Breast epithelium (tissue), 3 donors: ENCODE data around the gene TRPM8.

ENCODE experiments used
- CTCF ChIP-seq, 3 donors: fragments of 450-650 bp; IDR thresholded peaks; one replicate each; pipeline ENCODE4 v1.5.1; 2016 to 2017; ENCODE audit warnings: antibody characterized with exemption in 3 of 3, mild to moderate bottlenecking in 3 of 3, moderate library complexity in 3 of 3
- POLR2A ChIP-seq: fragments of 450-650 bp; IDR thresholded peaks from one replicate; pipeline ENCODE4 v1.6.1; 2016; ENCODE audit warnings: antibody characterized with exemption, mild to moderate bottlenecking, moderate library complexity
- POLR2AphosphoS5 ChIP-seq, 3 donors: sonication (generic); formaldehyde crosslinking; IDR thresholded peaks; one replicate each; pipeline ENCODE4 v1.6.1; 2017; ENCODE audit warnings: antibody characterized with exemption in 3 of 3

- TF ChIP-seq POLR2AphosphoS5 (IDR thresholded peaks at IDR 0.05) = no peak
- no peak for TF ChIP-seq CTCF (IDR thresholded peaks at IDR 0.05)
- no peak for TF ChIP-seq POLR2A
Observed at GRCh38 chr2:233996000-233996399, 78.8 kb downstream of the TRPM8 start.
